Fibroblast of lung (primary cell): ENCODE results near the gene GNB5. TPM values are rescaled to one million over a fixed set of nuclear protein-coding genes. Genes with fewer than 3 reads are reported as not detected.

Source experiments
- DNase-seq, 2 donors: peaks; one replicate each; pipeline versions ENCODE4 v3.0.0 to v3.0.0-alpha.2; 2010; ENCODE audit warnings: low read depth in 2 of 2
- H2AFZ ChIP-seq: 2 replicates; pipeline ENCODE4 v1.5.1; 2012; ENCODE audit warnings: low read length, control low read depth, inconsistent platforms
- H3K27ac ChIP-seq: 2 replicates; pipeline ENCODE4 v1.5.1; 2011; ENCODE audit warnings: low read length, control low read depth; ENCODE audit not compliant: insufficient read depth
- H3K27me3 ChIP-seq: 2 replicates; pipeline ENCODE4 v1.5.1; 2011; ENCODE audit warnings: mild to moderate bottlenecking, low read length; ENCODE audit not compliant: control insufficient read depth, insufficient read depth
- H3K36me3 ChIP-seq: 2 replicates; pipeline ENCODE4 v1.5.1; 2011; ENCODE audit warnings: low read length; ENCODE audit not compliant: control insufficient read depth, insufficient read depth
- H3K4me1 ChIP-seq: 2 replicates; pipeline ENCODE4 v1.5.1; 2011; ENCODE audit warnings: low read length; ENCODE audit not compliant: control insufficient read depth, insufficient read depth; ENCODE audit errors: extremely low read depth
- H3K4me2 ChIP-seq: 2 replicates; pipeline ENCODE4 v1.5.1; 2011; ENCODE audit warnings: low read length, control low read depth; ENCODE audit not compliant: insufficient read depth; ENCODE audit errors: extremely low read depth
- H3K4me3 ChIP-seq, 4 experiments: fragments of 200-600 bp in 1 of 4; sonication (generic) in 1 of 4; replicated peaks in 1 of 4; 2 replicates each; pipeline ENCODE4 v1.5.1; 2011 to 2016; ENCODE audit warnings: low read length in 4 of 4, low read depth in 3 of 4, mild to moderate bottlenecking in 3 of 4, control low read depth in 2 of 4, inconsistent platforms in 1 of 4, mixed read lengths in 1 of 4; ENCODE audit not compliant: insufficient read depth in 1 of 4; ENCODE audit errors: control extremely low read depth in 1 of 4
- H3K79me2 ChIP-seq: 2 replicates; pipeline ENCODE4 v1.5.1; 2012; ENCODE audit warnings: mild to moderate bottlenecking, low read length, inconsistent platforms; ENCODE audit not compliant: control insufficient read depth, insufficient read depth
- H3K9ac ChIP-seq: 2 replicates; pipeline ENCODE4 v1.5.1; 2011; ENCODE audit warnings: mild to moderate bottlenecking, low read length, control low read depth; ENCODE audit not compliant: insufficient read depth
- H3K9me3 ChIP-seq: 2 replicates; pipeline ENCODE4 v1.5.1; 2012; ENCODE audit warnings: low read depth, low read length; ENCODE audit not compliant: control insufficient read depth, insufficient read depth
- H4K20me1 ChIP-seq: 2 replicates; pipeline ENCODE4 v1.5.1; 2011; ENCODE audit warnings: low read length; ENCODE audit not compliant: control insufficient read depth, insufficient read depth; ENCODE audit errors: extremely low read depth
- CTCF ChIP-seq, 2 donors: IDR thresholded peaks in 1 of 2; conservative IDR thresholded peaks in 1 of 2; 1 replicate in 1 of 2; 2 replicates in 1 of 2; pipeline ENCODE4 v1.5.1; 2011 to 2012; ENCODE audit warnings: low read length in 2 of 2, control low read depth in 1 of 2, inconsistent platforms in 1 of 2, low read depth in 1 of 2, mild to moderate bottlenecking in 1 of 2
- EZH2 ChIP-seq: IDR thresholded peaks from 2 replicates; pipeline ENCODE4 v1.5.1; 2012; ENCODE audit warnings: low read length, control low read depth, mild to moderate bottlenecking; ENCODE audit errors: missing control alignments
- polyA plus RNA-seq, 2 donors: library from polyadenylated mRNA; depleted of rRNA in 1 of 2; stranded (reverse) in 1 of 2; unstranded in 1 of 2; fragments of >200 nt; gene quantifications; 2 replicates each; pipeline ENCODE4 v1.2.1, GENCODE V29; 2011 to 2012; ENCODE audit warnings: missing spikeins in 1 of 2
- total RNA-seq: library from RNA; depleted of rRNA; stranded (reverse); fragments of >200 nt; gene quantifications from 2 replicates; pipeline ENCODE4 v1.2.1, GENCODE V29; 2014

Gene GNB5
- total and polyA plus RNA-seq, 2 donors (not counting 1 experiment from before 2014, with no cell fraction given): 44.0 to 52.2 TPM

- no peak overlapping the region for H2AFZ ChIP-seq
- H3K79me2 ChIP-seq: no peaks in the 10 kb centered on the region
- H3K4me1 ChIP-seq: no peaks in the 10 kb centered on the region
- TF ChIP-seq CTCF (conservative IDR thresholded peaks at IDR 0.05 in 1 of 2, IDR thresholded peaks at IDR 0.05 in 1 of 2; ENCODE audit: low read depth in 1 of 2, low read length in 2 of 2) (no peak), EZH2 (no peak)
- no peaks in the 10 kb centered on the region for H4K20me1 ChIP-seq
- H3K9me3 ChIP-seq: no peaks in the 10 kb centered on the region
- no peak overlapping the region for H3K4me3 ChIP-seq
- H3K27ac ChIP-seq: no peak overlapping the region
- no peak overlapping the region for H3K4me2 ChIP-seq
- H3K36me3 ChIP-seq: no peaks in the 10 kb centered on the region
- DNase-seq: no peak
- no peak overlapping the region for H3K9ac ChIP-seq
- H3K27me3 ChIP-seq: peaks cover 2% of the 10 kb centered on the region
These were observed 4.3 kb downstream of the GNB5 start for GRCh38 chr15:52186651-52187486.

GRCh38 chr15:52185151-52185561, 6.0 kb downstream of the GNB5 start:
- no peak overlapping the region for H3K4me3 ChIP-seq
- H3K79me2 ChIP-seq: no peaks in the 10 kb centered on the region
- H3K9me3 ChIP-seq: no peaks in the 10 kb centered on the region
- TF ChIP-seq EZH2: no peak
- no peak for TF ChIP-seq CTCF (conservative IDR thresholded peaks at IDR 0.05 in 1 of 2, IDR thresholded peaks at IDR 0.05 in 1 of 2; ENCODE audit: low read depth in 1 of 2, low read length in 2 of 2)
- no peaks in the 10 kb centered on the region for H3K36me3 ChIP-seq
- no peak overlapping the region for H3K27ac ChIP-seq
- no peak overlapping the region for H2AFZ ChIP-seq
- no peaks in the 10 kb centered on the region for H3K27me3 ChIP-seq
- no peak overlapping the region for H3K9ac ChIP-seq
- DNase-seq: no peak
- no peak overlapping the region for H3K4me2 ChIP-seq
- peaks cover 4% of the 10 kb centered on the region for H3K4me1 ChIP-seq
- no peaks in the 10 kb centered on the region for H4K20me1 ChIP-seq

- H3K36me3 ChIP-seq: no peaks in the 10 kb centered on the region
- H3K27ac ChIP-seq: no peak overlapping the region
- no peaks in the 10 kb centered on the region for H3K79me2 ChIP-seq
- H3K9ac ChIP-seq: no peak overlapping the region
- peaks cover 6% of the 10 kb centered on the region for H3K4me1 ChIP-seq
- no peaks in the 10 kb centered on the region for H3K27me3 ChIP-seq
- H3K4me2 ChIP-seq: no peak overlapping the region
- no peak for DNase-seq
- no peaks in the 10 kb centered on the region for H3K9me3 ChIP-seq
- no peak for TF ChIP-seq CTCF (conservative IDR thresholded peaks at IDR 0.05 in 1 of 2, IDR thresholded peaks at IDR 0.05 in 1 of 2; ENCODE audit: low read depth in 1 of 2, low read length in 2 of 2)
- TF ChIP-seq EZH2: no peak
- H2AFZ ChIP-seq: no peak overlapping the region
- no peak overlapping the region for H3K4me3 ChIP-seq
- H4K20me1 ChIP-seq: no peaks in the 10 kb centered on the region
These were observed 6.5 kb downstream of the GNB5 start for GRCh38 chr15:52184721-52185120.
